Osteoblast (primary cell): ENCODE data around the gene ADGRG1. TPM values are rescaled to one million over a fixed set of nuclear protein-coding genes. Genes with fewer than 3 reads are reported as not detected.

Experiments used
- DNase-seq: peaks from one replicate; pipeline ENCODE4 v3.0.0; 2011; ENCODE audit warnings: low spot score, mixed read lengths; ENCODE audit not compliant: insufficient read length; ENCODE audit errors: missing footprints
- H2AFZ ChIP-seq: 2 replicates; pipeline ENCODE4 v1.6.0; 2011; ENCODE audit warnings: mild to moderate bottlenecking, low read length
- H3K27ac ChIP-seq: 2 replicates; pipeline ENCODE4 v1.5.1; 2011; ENCODE audit warnings: mild to moderate bottlenecking, low read depth, low read length, moderate library complexity
- H3K27me3 ChIP-seq: 2 replicates; pipeline ENCODE4 v1.6.0; 2012; ENCODE audit warnings: mild to moderate bottlenecking, control low read depth, inconsistent platforms, low read length, moderate library complexity; ENCODE audit not compliant: insufficient read depth
- H3K36me3 ChIP-seq: 2 replicates; pipeline ENCODE4 v1.5.1; 2011; ENCODE audit warnings: mild to moderate bottlenecking, low read length, control low read depth, moderate library complexity; ENCODE audit not compliant: insufficient read depth
- H3K4me1 ChIP-seq: 2 replicates; pipeline ENCODE4 v1.5.1; 2011; ENCODE audit warnings: mild to moderate bottlenecking, low read length, control low read depth, moderate library complexity; ENCODE audit not compliant: insufficient read depth
- H3K4me2 ChIP-seq: 2 replicates; pipeline ENCODE4 v1.6.0; 2011; ENCODE audit warnings: mild to moderate bottlenecking, low read length; ENCODE audit not compliant: insufficient read depth
- H3K4me3 ChIP-seq: fragments of 200-600 bp; sonication (generic); 3 replicates; pipeline ENCODE4 v1.5.1; 2012; ENCODE audit warnings: mild to moderate bottlenecking, low read length, inconsistent platforms; ENCODE audit not compliant: insufficient read depth
- H3K79me2 ChIP-seq: 2 replicates; pipeline ENCODE4 v1.6.0; 2012; ENCODE audit warnings: mild to moderate bottlenecking, low read length, control low read depth, inconsistent platforms; ENCODE audit not compliant: insufficient read depth
- H3K9me3 ChIP-seq: 2 replicates; pipeline ENCODE4 v1.5.1; 2011; ENCODE audit warnings: low read depth, low read length, control low read depth
- H4K20me1 ChIP-seq: 2 replicates; pipeline ENCODE4 v1.6.0; 2012; ENCODE audit warnings: mild to moderate bottlenecking, low read length, control low read depth; ENCODE audit not compliant: insufficient read depth
- CTCF ChIP-seq: IDR thresholded peaks from 2 replicates; pipeline ENCODE4 v1.5.1; 2011; ENCODE audit warnings: mild to moderate bottlenecking, low read depth, low read length, moderate library complexity; ENCODE audit errors: extremely low read depth
- total RNA-seq: library from RNA; depleted of rRNA; stranded (reverse); fragments of >200 nt; gene quantifications from 2 replicates; pipeline ENCODE4 v1.2.3, GENCODE V29; 2012

Gene ADGRG1
- total RNA-seq, 1 donor: 0.72 TPM

GRCh38 chr16:57615813-57616212 lies 12.6 kb upstream of the ADGRG1 start:
- Histone ChIP-seq H3K4me3 (no peak overlapping the region), H2AFZ (no peak overlapping the region), H3K4me2 (no peak overlapping the region), H3K27me3 (no peaks in the 10 kb centered on the region), H4K20me1 (no peaks in the 10 kb centered on the region), H3K27ac (no peak overlapping the region), H3K4me1 (peaks cover 10% of the 10 kb centered on the region), H3K79me2 (no peaks in the 10 kb centered on the region), H3K9me3 (no peaks in the 10 kb centered on the region), H3K36me3 (no peaks in the 10 kb centered on the region)
- TF ChIP-seq CTCF: no peak
- DNase-seq: peak; percentile 58

GRCh38 chr16:57616241-57616640 lies 12.2 kb upstream of the ADGRG1 start:
- H3K79me2 ChIP-seq: no peaks in the 10 kb centered on the region
- no peaks in the 10 kb centered on the region for H3K9me3 ChIP-seq
- H4K20me1 ChIP-seq: no peaks in the 10 kb centered on the region
- H2AFZ ChIP-seq: no peak overlapping the region
- no peak overlapping the region for H3K4me2 ChIP-seq
- peaks cover 5% of the 10 kb centered on the region for H3K4me1 ChIP-seq
- no peaks in the 10 kb centered on the region for H3K36me3 ChIP-seq
- DNase-seq: peak; percentile 25
- no peak overlapping the region for H3K4me3 ChIP-seq
- H3K27ac ChIP-seq: no peak overlapping the region
- no peak for TF ChIP-seq CTCF
- H3K27me3 ChIP-seq: no peaks in the 10 kb centered on the region

GRCh38 chr16:57616876-57617275 lies 11.6 kb upstream of the ADGRG1 start:
- Histone ChIP-seq H3K36me3 (no peaks in the 10 kb centered on the region), H3K79me2 (no peaks in the 10 kb centered on the region), H3K4me2 (no peak overlapping the region), H3K9me3 (no peaks in the 10 kb centered on the region), H3K4me3 (no peak overlapping the region), H4K20me1 (no peaks in the 10 kb centered on the region), H3K27ac (no peak overlapping the region), H2AFZ (no peak overlapping the region), H3K27me3 (no peaks in the 10 kb centered on the region), H3K4me1 (no peaks in the 10 kb centered on the region)
- DNase-seq: peak; percentile 46
- TF ChIP-seq CTCF: no peak

GRCh38 chr16:57617604-57618111 lies 10.8 kb upstream of the ADGRG1 start:
- Histone ChIP-seq H3K27ac (no peak overlapping the region), H3K4me1 (no peaks in the 10 kb centered on the region), H3K9me3 (no peaks in the 10 kb centered on the region), H3K27me3 (no peaks in the 10 kb centered on the region), H3K4me3 (no peak overlapping the region), H2AFZ (no peak overlapping the region), H3K79me2 (no peaks in the 10 kb centered on the region), H3K36me3 (no peaks in the 10 kb centered on the region), H3K4me2 (no peak overlapping the region), H4K20me1 (no peaks in the 10 kb centered on the region)
- no peak for TF ChIP-seq CTCF
- DNase-seq: peak; percentile 71
